HCT116 (cell line): ENCODE data around the gene SLC16A3. TPM values are rescaled to one million over a fixed set of nuclear protein-coding genes. Genes with fewer than 3 reads are reported as not detected.

Experiments
- ATAC-seq: fragments of 200-7000 bp; cut with Tn5 transposase; 2 replicates; pipeline ENCODE4 v1.9.1; 2020; ENCODE audit warnings: mild to moderate bottlenecking, moderate library complexity
- BruUV-seq: library from RNA; stranded (reverse); fragments of 400-500 nt; replicated peaks from 2 replicates; lab custom pipeline; 2021; lab: Mats Ljungman, UMichigan
- CTCF ChIA-PET: fragments of 300-600 bp; sonication (Branson Sonifier 250); formaldehyde crosslinking; loops from one replicate; lab custom pipeline; 2021; ENCODE audit warnings: antibody characterized with exemption; lab: Charles Lee
- POLR2A ChIA-PET: fragments of 300-600, 350-600 bp; sonication (Branson Sonifier 250); formaldehyde crosslinking; loops from one replicate; lab custom pipeline; 2021; ENCODE audit warnings: antibody characterized with exemption; lab: Charles Lee
- RAD21 ChIA-PET, 2 experiments: fragments of 300-600 bp; sonication (Branson Sonifier 250); formaldehyde crosslinking; loops; one replicate each; lab custom pipeline; 2023; ENCODE audit warnings: low total read pairs in 2 of 2; ENCODE audit not compliant: uncharacterized antibody in 2 of 2, unreplicated experiment in 2 of 2, low non-redundant PET in 1 of 2; lab: Charles Lee
- DNase-seq: peaks from one replicate; pipeline ENCODE4 v3.0.0-alpha.2; 2010; ENCODE audit warnings: low read depth, low spot score
- H2AFZ ChIP-seq: fragments of 200-600 bp; shearing (Covaris generic), sonication (generic); 2 replicates; pipeline ENCODE4 v1.6.1; 2017; ENCODE audit warnings: low read depth, mixed run types, mixed read lengths, antibody characterized with exemption, low read length; ENCODE audit not compliant: poor library complexity, severe bottlenecking
- H3K27ac ChIP-seq: 2 replicates; pipeline ENCODE4 v1.5.1; 2012; ENCODE audit warnings: low read depth, low read length
- H3K27me3 ChIP-seq: fragments of 200-600 bp; sonication (generic); 2 replicates; pipeline ENCODE4 v1.6.1; 2016; ENCODE audit warnings: mixed run types, low read length, mixed read lengths; ENCODE audit not compliant: insufficient read depth
- H3K36me3 ChIP-seq, 2 experiments: fragments of 200-500 bp in 1 of 2; fragments of 200-600 bp in 1 of 2; sonication (Bioruptor generic) in 1 of 2; sonication (generic) in 1 of 2; 2 replicates each; pipeline versions ENCODE4 v1.5.1 to v1.6.1; 2014 to 2016; ENCODE audit warnings: low read length in 2 of 2, inconsistent platforms in 1 of 2, mixed read lengths in 1 of 2, mixed run types in 1 of 2; ENCODE audit not compliant: insufficient read depth in 2 of 2, control insufficient read depth in 1 of 2
- H3K4me1 ChIP-seq, 2 experiments: fragments of 200-600 bp in 1 of 2; sonication (generic) in 1 of 2; 2 replicates each; pipeline versions ENCODE4 v1.5.1 to v1.6.1; 2012 to 2017; ENCODE audit warnings: low read length in 2 of 2, inconsistent platforms in 1 of 2, mild to moderate bottlenecking in 1 of 2, mixed read lengths in 1 of 2, mixed run types in 1 of 2, moderate library complexity in 1 of 2; ENCODE audit not compliant: insufficient read depth in 2 of 2, control insufficient read depth in 1 of 2
- H3K4me2 ChIP-seq: fragments of 200-600 bp; sonication (generic); 2 replicates; pipeline ENCODE4 v1.6.1; 2017; ENCODE audit warnings: mixed run types, low read length, mixed read lengths
- H3K4me3 ChIP-seq, 2 experiments: fragments of 200-600 bp in 1 of 2; sonication (generic) in 1 of 2; replicated peaks in 1 of 2; 2 replicates each; pipeline ENCODE4 v1.5.1; 2011 to 2016; ENCODE audit warnings: low read length in 2 of 2, control low read depth in 1 of 2, low read depth in 1 of 2, mild to moderate bottlenecking in 1 of 2, mixed read lengths in 1 of 2, mixed run types in 1 of 2
- H3K79me2 ChIP-seq: fragments of 200-600 bp; sonication (generic); 2 replicates; pipeline ENCODE4 v1.6.1; 2017; ENCODE audit warnings: mild to moderate bottlenecking, mixed run types, low read length, moderate library complexity, mixed read lengths; ENCODE audit not compliant: insufficient read depth
- H3K9ac ChIP-seq: fragments of 200-600 bp; sonication (generic); 2 replicates; pipeline ENCODE4 v1.6.1; 2016; ENCODE audit warnings: low read length, mixed read lengths
- H3K9me2 ChIP-seq: fragments of 200-600 bp; sonication (generic), shearing (Covaris generic); 2 replicates; pipeline ENCODE4 v1.6.1; 2017; ENCODE audit warnings: mixed run types, mild to moderate bottlenecking, moderate library complexity; ENCODE audit not compliant: insufficient read depth
- H3K9me3 ChIP-seq, 2 experiments: fragments of 200-500 bp in 1 of 2; fragments of 200-600 bp in 1 of 2; sonication (Bioruptor generic) in 1 of 2; sonication (generic) in 1 of 2; 2 replicates each; pipeline ENCODE4 v1.6.1; 2014 to 2017; ENCODE audit warnings: low read length in 2 of 2, mixed read lengths in 2 of 2, inconsistent platforms in 1 of 2, low read depth in 1 of 2, mild to moderate bottlenecking in 1 of 2, mixed run types in 1 of 2, moderate library complexity in 1 of 2; ENCODE audit not compliant: control insufficient read depth in 1 of 2, insufficient read depth in 1 of 2
- H4K20me1 ChIP-seq: fragments of 200-600 bp; sonication (generic), shearing (Covaris generic); 2 replicates; pipeline ENCODE4 v1.6.1; 2017; ENCODE audit warnings: mixed run types, mild to moderate bottlenecking, moderate library complexity; ENCODE audit not compliant: insufficient read depth
- CBX3 ChIP-seq: IDR thresholded peaks from 2 replicates; pipeline ENCODE4 v1.6.1; 2012; ENCODE audit warnings: low read depth
- CEBPB ChIP-seq: IDR thresholded peaks from 2 replicates; pipeline ENCODE4 v1.6.1; 2012; ENCODE audit warnings: low read depth
- EGR1 ChIP-seq: IDR thresholded peaks from 2 replicates; pipeline ENCODE4 v1.6.1; 2012; ENCODE audit warnings: low read depth
- ELF1 ChIP-seq: IDR thresholded peaks from 2 replicates; pipeline ENCODE4 v1.6.1; 2012; ENCODE audit warnings: low read depth, borderline replicate concordance
- EZH2 ChIP-seq: fragments of 200-600 bp; sonication (generic); IDR thresholded peaks from 2 replicates; pipeline ENCODE4 v1.6.1; 2017; ENCODE audit warnings: antibody characterized with exemption, mixed run types
- JUND ChIP-seq: IDR thresholded peaks from 2 replicates; pipeline ENCODE4 v1.6.1; 2012
- POLR2AphosphoS5 ChIP-seq: IDR thresholded peaks from 2 replicates; pipeline ENCODE4 v1.6.1; 2011; ENCODE audit warnings: mild to moderate bottlenecking, low read depth, low read length, moderate library complexity
- SRF ChIP-seq: IDR thresholded peaks from 2 replicates; pipeline ENCODE4 v1.6.1; 2012; ENCODE audit warnings: low read depth
- ZBTB33 ChIP-seq: IDR thresholded peaks from 2 replicates; pipeline ENCODE4 v1.6.1; 2011; ENCODE audit warnings: mild to moderate bottlenecking, low read length, moderate library complexity; ENCODE audit not compliant: insufficient replicate concordance; ENCODE audit errors: extremely low read depth
- ZNF274 ChIP-seq: fragments of 200-500 bp; sonication (Bioruptor generic); IDR thresholded peaks from 2 replicates; pipeline ENCODE4 v1.6.1; 2014; ENCODE audit warnings: mild to moderate bottlenecking, low read depth, low read length, inconsistent platforms
- intact Hi-C: fragments of 100-400 bp; cut with micrococcal nuclease; formaldehyde crosslinking; loops from 2 replicates; pipeline ENCODE4 v1.10.0; 2022
- total RNA-seq: library from RNA; stranded (reverse); gene quantifications from one replicate; pipeline ENCODE4 v1.2.1, GENCODE V29; 2021; ENCODE audit not compliant: unreplicated experiment
- TF ChIP-seq, protein P1 (sequence below): IDR thresholded peaks from 2 replicates; pipeline ENCODE4 v1.6.1; 2012

Gene SLC16A3
- total RNA-seq, 1 experiment from 2014 or later, result 445 TPM

- CTCF ChIA-PET, result no interaction called here
- H4K20me1 ChIP-seq, result no peaks in the 10 kb centered on the region
Measured at GRCh38 chr17:82200743-82201497, 27.9 kb upstream of the SLC16A3 start.

More at GRCh38 chr17:82200743-82201497, 27.9 kb upstream of the SLC16A3 start:
- RAD21 ChIA-PET, result no interaction called here
- no peaks in the 10 kb centered on the region for H3K9me3 ChIP-seq
- BruUV-seq, result no TSS peak
- H3K79me2 ChIP-seq, result peaks cover 5% of the 10 kb centered on the region; the same call in 1 of the 2 replicates
- H3K36me3 ChIP-seq, result peaks cover 27 to 31% of the 10 kb centered on the region in 2 experiments; a peak in 3 of 4 replicates
- H2AFZ ChIP-seq, result no peak overlapping the region
- H3K9ac ChIP-seq, result no peak overlapping the region
- intact Hi-C loops, result no loop called here
- no peaks in the 10 kb centered on the region for H3K27me3 ChIP-seq
- no peak overlapping the region for H3K27ac ChIP-seq
- TF ChIP-seq CBX3, result no peak
- no peak for TF ChIP-seq EGR1
- TF ChIP-seq, protein P1, sequence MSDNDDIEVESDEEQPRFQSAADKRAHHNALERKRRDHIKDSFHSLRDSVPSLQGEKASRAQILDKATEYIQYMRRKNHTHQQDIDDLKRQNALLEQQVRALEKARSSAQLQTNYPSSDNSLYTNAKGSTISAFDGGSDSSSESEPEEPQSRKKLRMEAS, result no peak
- TF ChIP-seq CEBPB, result no peak
- TF ChIP-seq ZBTB33, result no peak
- no peak for TF ChIP-seq SRF
- TF ChIP-seq ZNF274, result no peak
- no peak for TF ChIP-seq ELF1
- no peak for TF ChIP-seq POLR2AphosphoS5
- no peak for TF ChIP-seq EZH2
- TF ChIP-seq JUND, result no peak
- TF ChIP-seq, all 23 proteins: peak for 0
- Histone ChIP-seq H3K4me3 (no peak overlapping the region), H3K4me2 (no peak overlapping the region), H3K4me1 (peaks cover 22 to 24% of the 10 kb centered on the region in 2 experiments), H3K9me2 (no peaks in the 10 kb centered on the region)
- POLR2A ChIA-PET, result no interaction called here
- no peak for DNase-seq
- no peak for ATAC-seq
